ENCODE results near the gene THEMIS.
"Not testable (repeated sequence)": the region's sequence is repeated elsewhere in the genome, so short reads cannot be mapped to it uniquely, and the experiment has no call there.

The THEMIS gene

GRCh38 chr6:127791779-127792528, 108.9 kb downstream of the THEMIS start:
- H3K4me1 ChIP-seq (ENCODE audit: control insufficient read depth in 5 of 5, insufficient read depth in 5 of 5, low read length in 5 of 5), result no peaks in the 10 kb centered on the region
- H3K4me3 ChIP-seq (ENCODE audit: low read depth in 1 of 5, low read length in 5 of 5), result no peak overlapping the region
- H3K9me3 ChIP-seq (ENCODE audit: control insufficient read depth in 5 of 5, low read length in 5 of 5), result no peaks in the 10 kb centered on the region
- H3K36me3 ChIP-seq (ENCODE audit: control insufficient read depth in 5 of 5, insufficient read depth in 5 of 5, low read length in 5 of 5), result no peaks in the 10 kb centered on the region
- H3K27me3 ChIP-seq (ENCODE audit: control insufficient read depth in 5 of 5, insufficient read depth in 4 of 5, low read length in 5 of 5), result no peaks in the 10 kb centered on the region
- H3K9ac ChIP-seq (ENCODE audit: low read length in 5 of 5), result no peak overlapping the region
- H3K27ac ChIP-seq (ENCODE audit: low read depth, low read length), result no peak overlapping the region

- H3K9me3 ChIP-seq (ENCODE audit: control insufficient read depth in 5 of 5, low read length in 5 of 5), result no peaks in the 10 kb centered on the region
- H3K27me3 ChIP-seq (ENCODE audit: control insufficient read depth in 5 of 5, insufficient read depth in 4 of 5, low read length in 5 of 5), result no peaks in the 10 kb centered on the region
- H3K9ac ChIP-seq (ENCODE audit: low read length in 5 of 5), result no peak overlapping the region
- peaks cover 0 to 3% (median 0%) of the 10 kb centered on the region in 5 donors for H3K4me1 ChIP-seq (ENCODE audit: control insufficient read depth in 5 of 5, insufficient read depth in 5 of 5, low read length in 5 of 5)
- no peak overlapping the region for H3K27ac ChIP-seq (ENCODE audit: low read depth, low read length)
- no peak overlapping the region for H3K4me3 ChIP-seq (ENCODE audit: low read depth in 1 of 5, low read length in 5 of 5)
- H3K36me3 ChIP-seq (ENCODE audit: control insufficient read depth in 5 of 5, insufficient read depth in 5 of 5, low read length in 5 of 5), result no peaks in the 10 kb centered on the region
Observed at GRCh38 chr6:127790571-127790970, 110.3 kb downstream of the THEMIS start.

DNA sequence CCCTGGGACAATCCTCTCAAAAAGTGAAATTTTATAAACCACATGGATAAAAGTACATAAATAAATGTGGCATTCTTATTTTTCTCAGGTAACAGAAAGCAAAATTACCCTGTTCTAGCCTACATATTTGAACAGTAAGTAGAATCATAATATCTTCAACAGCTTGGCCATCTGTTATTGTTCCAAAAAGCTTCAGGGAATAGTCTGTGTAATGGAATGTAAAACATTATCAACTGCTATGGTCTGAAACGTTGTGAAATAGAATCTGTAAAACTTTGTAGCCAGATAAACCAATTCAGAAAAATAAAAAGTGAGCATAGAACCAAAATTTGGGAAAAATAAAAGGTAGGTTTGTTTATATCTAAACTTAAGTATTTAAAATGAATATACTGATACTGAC, 114.7 kb downstream of the THEMIS start:
- peaks cover 0 to 2% (median 0%) of the 10 kb centered on the region in 5 donors for H3K27me3 ChIP-seq (ENCODE audit: control insufficient read depth in 5 of 5, insufficient read depth in 4 of 5, low read length in 5 of 5)
- H3K36me3 ChIP-seq (ENCODE audit: control insufficient read depth in 5 of 5, insufficient read depth in 5 of 5, low read length in 5 of 5), result no peaks in the 10 kb centered on the region

DNA sequence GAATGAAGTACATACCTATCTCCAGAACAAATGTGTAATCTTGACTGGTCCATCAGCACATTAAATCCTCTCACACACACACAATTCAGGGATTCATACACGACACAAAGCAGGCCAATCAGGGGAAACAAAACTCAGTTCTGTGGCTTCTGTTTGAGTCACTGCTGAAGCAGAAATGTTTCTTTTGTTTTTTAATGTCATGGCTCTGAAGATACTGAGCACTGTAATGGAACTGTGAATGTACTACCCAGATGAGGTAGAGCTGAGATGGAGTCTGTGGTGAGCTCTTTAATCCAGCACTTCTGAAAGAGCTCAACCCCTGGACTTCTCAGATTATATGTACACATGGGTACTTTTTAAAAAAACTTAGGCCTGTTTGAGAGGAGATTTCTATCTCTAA, 116.4 kb downstream of the THEMIS start:
- H3K27ac ChIP-seq (ENCODE audit: low read depth, low read length), result no peak overlapping the region
- H3K9me3 ChIP-seq (ENCODE audit: control insufficient read depth in 5 of 5, low read length in 5 of 5), result no peaks in the 10 kb centered on the region
- H3K27me3 ChIP-seq (ENCODE audit: control insufficient read depth in 5 of 5, insufficient read depth in 4 of 5, low read length in 5 of 5), result peaks cover 0 to 2% (median 0%) of the 10 kb centered on the region in 5 donors
- H3K36me3 ChIP-seq (ENCODE audit: control insufficient read depth in 5 of 5, insufficient read depth in 5 of 5, low read length in 5 of 5), result no peaks in the 10 kb centered on the region
- peaks cover 0 to 3% (median 0%) of the 10 kb centered on the region in 5 donors for H3K4me1 ChIP-seq (ENCODE audit: control insufficient read depth in 5 of 5, insufficient read depth in 5 of 5, low read length in 5 of 5)
- no peak overlapping the region for H3K4me3 ChIP-seq (ENCODE audit: low read depth in 1 of 5, low read length in 5 of 5)
- no peak overlapping the region for H3K9ac ChIP-seq (ENCODE audit: low read length in 5 of 5)

More for the DNA sequence above, 114.7 kb downstream of the THEMIS start:
- H3K27ac ChIP-seq (ENCODE audit: low read depth, low read length), result no peak overlapping the region
- H3K9me3 ChIP-seq (ENCODE audit: control insufficient read depth in 5 of 5, low read length in 5 of 5), result no peaks in the 10 kb centered on the region
- H3K9ac ChIP-seq (ENCODE audit: low read length in 5 of 5), result no peak overlapping the region
- H3K4me1 ChIP-seq (ENCODE audit: control insufficient read depth in 5 of 5, insufficient read depth in 5 of 5, low read length in 5 of 5), result peaks cover 0 to 3% (median 0%) of the 10 kb centered on the region in 5 donors
- H3K4me3 ChIP-seq (ENCODE audit: low read depth in 1 of 5, low read length in 5 of 5), result no peak overlapping the region

DNA sequence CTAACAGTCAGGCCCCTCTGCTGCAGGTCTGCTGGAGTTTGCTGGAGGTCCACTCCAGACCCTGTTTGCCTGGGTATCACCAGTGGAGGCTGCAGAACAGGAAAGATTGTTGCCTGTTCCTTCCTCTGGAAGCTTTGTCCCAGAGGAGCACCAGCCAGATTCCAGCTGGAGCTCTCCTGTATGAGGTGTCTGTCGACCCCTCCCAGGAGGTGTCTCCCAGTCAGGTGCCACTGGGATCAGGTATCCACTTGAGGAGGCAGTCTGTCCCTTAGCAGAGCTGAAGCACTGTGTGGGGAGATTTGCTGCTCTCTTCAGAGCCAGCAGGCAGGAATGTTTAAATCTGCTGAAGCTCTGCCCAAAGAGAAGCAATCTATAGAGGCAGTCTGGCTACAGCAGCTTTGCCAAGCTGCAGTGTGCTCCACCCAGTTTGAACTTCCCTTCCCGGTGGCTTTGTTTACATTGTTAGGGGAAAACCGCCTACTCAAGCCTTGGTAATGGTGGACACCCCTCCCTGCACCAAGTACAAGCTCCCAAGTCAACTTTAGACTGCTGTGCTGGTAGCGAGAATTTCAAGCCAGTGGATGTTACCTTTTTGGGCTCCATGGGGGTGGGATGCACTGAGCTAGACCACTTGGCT, 119.1 kb downstream of the THEMIS start:
- H3K4me1 ChIP-seq (ENCODE audit: control insufficient read depth in 5 of 5, insufficient read depth in 5 of 5, low read length in 5 of 5); H3K9ac ChIP-seq (ENCODE audit: low read length in 5 of 5); H3K36me3 ChIP-seq (ENCODE audit: control insufficient read depth in 5 of 5, insufficient read depth in 5 of 5, low read length in 5 of 5); H3K27ac ChIP-seq (ENCODE audit: low read depth, low read length); H3K9me3 ChIP-seq (ENCODE audit: control insufficient read depth in 5 of 5, low read length in 5 of 5); H3K4me3 ChIP-seq (ENCODE audit: low read depth in 1 of 5, low read length in 5 of 5); H3K27me3 ChIP-seq (ENCODE audit: control insufficient read depth in 5 of 5, insufficient read depth in 4 of 5, low read length in 5 of 5): not testable (repeated sequence)

DNA sequence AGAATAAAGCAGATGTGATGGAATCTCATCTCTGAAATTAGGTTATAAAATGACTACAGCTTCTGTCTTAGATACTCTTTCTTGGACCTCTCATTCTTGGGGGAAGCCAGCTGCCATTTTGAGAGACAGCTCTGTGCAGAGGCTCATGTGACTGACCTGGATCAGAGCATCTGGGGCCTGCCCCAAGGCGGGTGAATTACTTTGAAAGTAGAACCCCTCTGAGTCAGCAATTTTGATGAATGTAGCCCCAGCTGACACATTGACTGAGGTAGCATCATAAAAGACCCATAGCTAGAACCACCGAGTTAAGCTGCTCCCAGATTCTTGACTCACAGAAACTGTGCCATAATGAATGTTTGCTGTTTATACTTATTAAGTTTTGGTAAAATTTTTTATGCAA, 124.5 kb downstream of the THEMIS start:
- Histone ChIP-seq H3K4me1 (ENCODE audit: control insufficient read depth in 5 of 5, insufficient read depth in 5 of 5, low read length in 5 of 5) (no peaks in the 10 kb centered on the region), H3K9me3 (ENCODE audit: control insufficient read depth in 5 of 5, low read length in 5 of 5) (no peaks in the 10 kb centered on the region), H3K36me3 (ENCODE audit: control insufficient read depth in 5 of 5, insufficient read depth in 5 of 5, low read length in 5 of 5) (no peaks in the 10 kb centered on the region), H3K27me3 (ENCODE audit: control insufficient read depth in 5 of 5, insufficient read depth in 4 of 5, low read length in 5 of 5) (no peaks in the 10 kb centered on the region), H3K9ac (ENCODE audit: low read length in 5 of 5) (no peak overlapping the region), H3K27ac (ENCODE audit: low read depth, low read length) (no peak overlapping the region), H3K4me3 (ENCODE audit: low read depth in 1 of 5, low read length in 5 of 5) (no peak overlapping the region)

GRCh38 chr6:127775371-127775770, 125.5 kb downstream of the THEMIS start:
- Histone ChIP-seq H3K4me1 (ENCODE audit: control insufficient read depth in 5 of 5, insufficient read depth in 5 of 5, low read length in 5 of 5) (no peaks in the 10 kb centered on the region), H3K9ac (ENCODE audit: low read length in 5 of 5) (no peak overlapping the region), H3K9me3 (ENCODE audit: control insufficient read depth in 5 of 5, low read length in 5 of 5) (no peaks in the 10 kb centered on the region), H3K27ac (ENCODE audit: low read depth, low read length) (no peak overlapping the region), H3K4me3 (ENCODE audit: low read depth in 1 of 5, low read length in 5 of 5) (no peak overlapping the region), H3K27me3 (ENCODE audit: control insufficient read depth in 5 of 5, insufficient read depth in 4 of 5, low read length in 5 of 5) (no peaks in the 10 kb centered on the region), H3K36me3 (ENCODE audit: control insufficient read depth in 5 of 5, insufficient read depth in 5 of 5, low read length in 5 of 5) (no peaks in the 10 kb centered on the region)

- no peak overlapping the region for H3K4me3 ChIP-seq (ENCODE audit: low read depth in 1 of 5, low read length in 5 of 5)
- H3K27me3 ChIP-seq (ENCODE audit: control insufficient read depth in 5 of 5, insufficient read depth in 4 of 5, low read length in 5 of 5), result no peaks in the 10 kb centered on the region
- H3K27ac ChIP-seq (ENCODE audit: low read depth, low read length), result no peak overlapping the region
- H3K9ac ChIP-seq (ENCODE audit: low read length in 5 of 5), result no peak overlapping the region
- no peaks in the 10 kb centered on the region for H3K36me3 ChIP-seq (ENCODE audit: control insufficient read depth in 5 of 5, insufficient read depth in 5 of 5, low read length in 5 of 5)
- no peaks in the 10 kb centered on the region for H3K4me1 ChIP-seq (ENCODE audit: control insufficient read depth in 5 of 5, insufficient read depth in 5 of 5, low read length in 5 of 5)
- no peaks in the 10 kb centered on the region for H3K9me3 ChIP-seq (ENCODE audit: control insufficient read depth in 5 of 5, low read length in 5 of 5)
Observed at GRCh38 chr6:127768745-127769144, 132.1 kb downstream of the THEMIS start.

- H3K4me3 ChIP-seq (ENCODE audit: low read depth in 1 of 5, low read length in 5 of 5), result no peak overlapping the region
- no peaks in the 10 kb centered on the region for H3K4me1 ChIP-seq (ENCODE audit: control insufficient read depth in 5 of 5, insufficient read depth in 5 of 5, low read length in 5 of 5)
- H3K27me3 ChIP-seq (ENCODE audit: control insufficient read depth in 5 of 5, insufficient read depth in 4 of 5, low read length in 5 of 5), result no peaks in the 10 kb centered on the region
- H3K27ac ChIP-seq (ENCODE audit: low read depth, low read length), result no peak overlapping the region
- H3K36me3 ChIP-seq (ENCODE audit: control insufficient read depth in 5 of 5, insufficient read depth in 5 of 5, low read length in 5 of 5), result no peaks in the 10 kb centered on the region
- H3K9ac ChIP-seq (ENCODE audit: low read length in 5 of 5), result no peak overlapping the region
- H3K9me3 ChIP-seq (ENCODE audit: control insufficient read depth in 5 of 5, low read length in 5 of 5), result no peaks in the 10 kb centered on the region
Observed at GRCh38 chr6:127768223-127768622, 132.6 kb downstream of the THEMIS start.

DNA sequence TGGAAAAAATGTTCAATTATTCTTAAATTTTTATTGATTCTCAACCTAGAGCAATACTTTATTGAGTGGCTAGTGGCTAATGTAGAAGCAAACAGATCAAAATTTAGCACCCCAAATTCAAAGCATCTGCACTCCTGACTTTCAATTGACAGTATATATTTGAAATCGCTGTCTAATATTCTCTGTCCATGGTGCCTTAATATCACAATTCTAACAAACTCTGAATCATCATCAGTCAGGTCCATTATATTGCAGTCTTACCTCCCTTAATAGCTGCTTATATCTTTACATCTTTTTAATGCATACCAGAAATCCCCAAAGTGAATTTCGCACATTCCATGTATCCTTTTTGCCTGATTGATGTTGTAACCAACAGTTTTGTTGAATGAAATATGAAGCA, 134.9 kb downstream of the THEMIS start:
- Histone ChIP-seq H3K9ac (ENCODE audit: low read length in 5 of 5) (no peak overlapping the region), H3K36me3 (ENCODE audit: control insufficient read depth in 5 of 5, insufficient read depth in 5 of 5, low read length in 5 of 5) (no peaks in the 10 kb centered on the region), H3K4me1 (ENCODE audit: control insufficient read depth in 5 of 5, insufficient read depth in 5 of 5, low read length in 5 of 5) (no peaks in the 10 kb centered on the region), H3K4me3 (ENCODE audit: low read depth in 1 of 5, low read length in 5 of 5) (no peak overlapping the region), H3K27ac (ENCODE audit: low read depth, low read length) (no peak overlapping the region), H3K9me3 (ENCODE audit: control insufficient read depth in 5 of 5, low read length in 5 of 5) (no peaks in the 10 kb centered on the region), H3K27me3 (ENCODE audit: control insufficient read depth in 5 of 5, insufficient read depth in 4 of 5, low read length in 5 of 5) (no peaks in the 10 kb centered on the region)

Data from subcutaneous abdominal adipose tissue (tissue), 5 donors.